K562 (cell line): ENCODE results near the gene TFDP1. TPM values are rescaled to one million over a fixed set of nuclear protein-coding genes. Genes with fewer than 3 reads are reported as not detected.

Source experiments
- ATAC-seq: fragments of 200-7000 bp; cut with Tn5 transposase; 3 replicates; pipeline ENCODE4 v1.9.1; 2020; ENCODE audit warnings: moderate library complexity
- BruUV-seq: library from RNA; stranded (reverse); fragments of 400-500 nt; replicated peaks from 2 replicates; lab custom pipeline; 2021; lab: Mats Ljungman, UMichigan
- CTCF ChIA-PET: fragments of 300-600 bp; formaldehyde crosslinking; extraction: SDS; loops from one replicate; lab custom pipeline; 2021; ENCODE audit warnings: low intra/inter-chr PET ratio; lab: Yijun Ruan, JAX
- POLR2A ChIA-PET: fragments of 300-600, 350-650 bp; sonication (Branson Sonifier 250); formaldehyde crosslinking; extraction: SDS; loops from one replicate; lab custom pipeline; 2021; ENCODE audit warnings: antibody characterized with exemption, inconsistent platforms; lab: Yijun Ruan, JAX
- DNase-seq, 4 experiments: peaks; one replicate each; pipeline versions ENCODE4 v3.0.0 to v3.0.0-alpha.2; 2011 to 2018; ENCODE audit warnings: low spot score in 3 of 4, mixed read lengths in 3 of 4; ENCODE audit errors: extremely low read depth in 1 of 4
- FAIRE-seq: peaks from 2 replicates; lab custom pipeline; 2011; peaks lifted over from hg19 to GRCh38; lab: Jason Lieb, UNC
- H2AFZ ChIP-seq: 2 replicates; pipeline ENCODE4 v1.6.0; 2011; ENCODE audit warnings: low read depth, low read length, control low read depth, inconsistent platforms
- H3K27ac ChIP-seq: fragments of 200-600 bp; 3 replicates; pipeline ENCODE4 v1.8.0; 2011; ENCODE audit warnings: low read depth, mild to moderate bottlenecking, control low read depth, inconsistent platforms, low read length, moderate library complexity, mixed read lengths; ENCODE audit errors: extremely low read depth
- H3K27me3 ChIP-seq, 2 experiments: fragments of 300-600 bp in 1 of 2; 2 replicates in 1 of 2; 3 replicates in 1 of 2; pipeline versions ENCODE4 v1.6.0 to v1.8.0; 2011; ENCODE audit warnings: inconsistent platforms in 2 of 2, low read length in 2 of 2, mild to moderate bottlenecking in 1 of 2, mixed read lengths in 1 of 2, moderate library complexity in 1 of 2; ENCODE audit not compliant: control insufficient read depth in 2 of 2, insufficient read depth in 2 of 2
- H3K36me3 ChIP-seq: fragments of 300-600 bp; 3 replicates; pipeline ENCODE4 v1.8.0; 2011; ENCODE audit warnings: mild to moderate bottlenecking, low read length, inconsistent platforms; ENCODE audit not compliant: control insufficient read depth, insufficient read depth
- H3K4me1 ChIP-seq, 2 experiments: fragments of 200-600 bp in 1 of 2; replicated peaks in 1 of 2; 2 replicates in 1 of 2; 3 replicates in 1 of 2; pipeline versions ENCODE4 v1.5.1 to v1.8.0; 2011; ENCODE audit warnings: inconsistent platforms in 2 of 2, low read length in 2 of 2, mild to moderate bottlenecking in 1 of 2, mixed read lengths in 1 of 2, moderate library complexity in 1 of 2; ENCODE audit not compliant: control insufficient read depth in 2 of 2, insufficient read depth in 2 of 2
- H3K4me2 ChIP-seq: 2 replicates; pipeline ENCODE4 v1.6.1; 2011; ENCODE audit warnings: low read length, control low read depth, inconsistent platforms, mixed read lengths; ENCODE audit not compliant: insufficient read depth
- H3K4me3 ChIP-seq: fragments of 200-600 bp; sonication (generic), shearing (Covaris generic); 2 replicates; pipeline ENCODE4 v1.5.1; 2016; ENCODE audit warnings: control low read depth, inconsistent platforms
- H3K79me2 ChIP-seq: fragments of 200-600 bp; 3 replicates; pipeline ENCODE4 v1.8.0; 2011; ENCODE audit warnings: low read length, inconsistent platforms; ENCODE audit not compliant: control insufficient read depth, insufficient read depth
- H3K9ac ChIP-seq, 2 experiments: 2 replicates each; pipeline versions ENCODE4 v1.6.0 to v1.6.1; 2011; ENCODE audit warnings: low read depth in 2 of 2, low read length in 2 of 2, control low read depth in 1 of 2, inconsistent platforms in 1 of 2, mild to moderate bottlenecking in 1 of 2, mixed read lengths in 1 of 2; ENCODE audit not compliant: insufficient read depth in 1 of 2
- H3K9me1 ChIP-seq: one replicate; pipeline ENCODE4 v1.6.0; 2011; ENCODE audit warnings: inconsistent platforms, mild to moderate bottlenecking, low read length, moderate library complexity; ENCODE audit not compliant: control insufficient read depth, insufficient read depth
- H3K9me3 ChIP-seq: replicated peaks from 2 replicates; pipeline ENCODE4 v1.5.1; 2011; ENCODE audit warnings: low read depth, low read length, inconsistent platforms; ENCODE audit not compliant: control insufficient read depth, insufficient read depth
- H4K20me1 ChIP-seq: replicated peaks from 2 replicates; pipeline ENCODE4 v1.6.1; 2011; ENCODE audit warnings: low read length, inconsistent platforms, mixed read lengths; ENCODE audit not compliant: control insufficient read depth, insufficient read depth
- ELF2 ChIP-seq: fragments of 250-450 bp; sonication (Bioruptor Pico); IDR thresholded peaks from 2 replicates; pipeline ENCODE4 v1.5.0; 2021; ENCODE audit warnings: mild to moderate bottlenecking
- HMG20A ChIP-seq: fragments of 450-650 bp; formaldehyde crosslinking; conservative IDR thresholded peaks from 2 replicates; pipeline ENCODE4 v1.4.0; 2020; ENCODE audit warnings: mild to moderate bottlenecking, mixed read lengths
- RFX1 ChIP-seq: fragments of 450-650 bp; IDR thresholded peaks from 2 replicates; pipeline ENCODE4 v1.6.1; 2016; ENCODE audit warnings: mild to moderate bottlenecking, moderate library complexity
- THRAP3 ChIP-seq: fragments of 450-650 bp; IDR thresholded peaks from 2 replicates; pipeline ENCODE4 v1.6.1; 2016; ENCODE audit warnings: mild to moderate bottlenecking, inconsistent platforms, borderline replicate concordance
- XRCC4 ChIP-seq: IDR thresholded peaks from one replicate; pipeline ENCODE4 v1.6.1; 2011; ENCODE audit not compliant: insufficient read depth, insufficient read length; ENCODE audit errors: extremely low read depth
- ZBTB17 ChIP-seq: fragments of 450-650 bp; formaldehyde crosslinking; IDR thresholded peaks from 2 replicates; pipeline ENCODE4 v1.4.0; 2020; ENCODE audit warnings: mild to moderate bottlenecking
- ZKSCAN8 ChIP-seq: fragments of 200-800 bp; sonication (Bioruptor generic); IDR thresholded peaks from 2 replicates; pipeline ENCODE4 v1.6.1; 2016; ENCODE audit warnings: missing genetic modification characterization, missing compliant biosample characterization
- WGBS: fragments of 100-300 bp; shearing (Covaris generic); methylation state at CpG from one replicate; pipeline ENCODE4 v1.1.6; 2016; ENCODE audit warnings: low coverage, mixed read lengths; ENCODE audit not compliant: insufficient coverage; ENCODE audit errors: missing lambda C conversion rate; 5-methylcytosine and 5-hydroxymethylcytosine counted together
- in situ Hi-C: fragments of 300-500 bp; cut with MboI; formaldehyde crosslinking; loops from 4 replicates; pipeline ENCODE4 v1.15.0; 2018; ENCODE audit warnings: inconsistent platforms, mixed read lengths
- intact Hi-C: fragments of 100-400 bp; cut with micrococcal nuclease; formaldehyde crosslinking; loops from 2 replicates; pipeline ENCODE4 v1.14.2; 2022
- polyA plus RNA-seq, 8 experiments: library from polyadenylated mRNA; depleted of rRNA in 4 of 8; stranded (reverse) in 5 of 8; unstranded in 3 of 8; fragments of >200 nt; fragmentation: Nextera tagmentation in 2 of 8; fragmentation: Illumina TruSeq in 1 of 8; extraction: Ambion mirVana in 2 of 8; extraction: Trizol in 1 of 8; gene quantifications; 2 replicates each; pipeline versions ENCODE4 v1.2.1 to v1.2.3, GENCODE V29; 2011 to 2014; ENCODE audit warnings: inconsistent platforms in 1 of 8, missing spikeins in 1 of 8
- total RNA-seq, 7 experiments: library from RNA; depleted of rRNA in 6 of 7; stranded (reverse); fragments of >200 nt in 6 of 7; fragmentation: Illumina TruSeq in 2 of 7; extraction: Trizol in 2 of 7; gene quantifications; 2 replicates each; pipeline versions ENCODE4 v1.2.1 to v1.2.3, GENCODE V29; 2011 to 2021; ENCODE audit warnings: low replicate concordance in 1 of 7
- TF ChIP-seq, protein P1 (sequence below): fragments of 200-800 bp; sonication (Bioruptor generic); IDR thresholded peaks from 2 replicates; pipeline ENCODE4 v1.6.1; 2017; ENCODE audit warnings: missing genetic modification characterization, missing compliant biosample characterization
- TF ChIP-seq, protein P2 (sequence below): sonication (generic); formaldehyde crosslinking; IDR thresholded peaks from 2 replicates; pipeline ENCODE4 v1.8.1; 2023; ENCODE audit warnings: mild to moderate bottlenecking, missing genetic modification reagents

Gene TFDP1
- total and polyA plus RNA-seq, 9 of the 15 experiments (the other 6 are each of a cell fraction or from before 2014, with no cell fraction given), result 33.8 to 145 (median 69.1) TPM

DNA sequence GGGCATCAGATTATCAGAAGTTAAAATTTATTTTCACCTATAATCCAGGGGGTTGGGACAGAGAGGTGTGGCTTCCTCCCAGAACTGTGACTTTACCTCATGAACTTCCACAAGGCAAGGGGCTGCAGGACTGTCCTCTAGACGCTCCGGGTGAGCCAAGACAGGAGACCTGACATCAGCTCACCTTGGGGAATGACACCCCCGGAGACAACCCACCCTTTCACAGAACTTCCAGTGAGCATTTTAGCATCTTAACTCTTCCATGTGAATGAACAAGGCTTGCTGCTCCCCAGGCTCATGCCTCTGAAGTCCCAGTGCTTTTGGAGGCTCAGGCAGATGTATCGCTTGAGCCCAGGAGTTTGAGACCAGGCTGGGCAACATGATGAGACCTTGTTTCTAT lies 29.4 kb upstream of the TFDP1 start:
- FAIRE-seq (no peak), DNase-seq (no peak), ATAC-seq (no peak)
- ChIA-PET CTCF (no interaction called here), POLR2A (no interaction called here)
- Histone ChIP-seq H3K9me1 (no peaks in the 10 kb centered on the region), H3K4me3 (no peak overlapping the region), H3K36me3 (peaks cover 9% of the 10 kb centered on the region; the same call in 1 of the 3 replicates), H3K27me3 (no peaks in the 10 kb centered on the region), H4K20me1 (no peaks in the 10 kb centered on the region; the same call in 1 of the 2 replicates), H3K27ac (no peak overlapping the region), H3K79me2 (no peaks in the 10 kb centered on the region), H3K4me2 (no peak overlapping the region), H2AFZ (no peak overlapping the region), H3K9me3 (no peaks in the 10 kb centered on the region), H3K4me1 (no peaks in the 10 kb centered on the region; a peak in 1 of 5 replicates), H3K9ac (no peak overlapping the region)
- intact Hi-C loops, result no loop called here
- in situ Hi-C loops, result no loop called here
- TF ChIP-seq HMG20A (CRISPR knock-in tag) (no peak), RFX1 (no peak), ZBTB17 (CRISPR knock-in tag) (no peak), THRAP3 (no peak), XRCC4 (no peak), ZKSCAN8 (CRISPR knock-in tag) (no peak), ELF2 (CRISPR knock-in tag) (no peak)
- TF ChIP-seq, protein P1, sequence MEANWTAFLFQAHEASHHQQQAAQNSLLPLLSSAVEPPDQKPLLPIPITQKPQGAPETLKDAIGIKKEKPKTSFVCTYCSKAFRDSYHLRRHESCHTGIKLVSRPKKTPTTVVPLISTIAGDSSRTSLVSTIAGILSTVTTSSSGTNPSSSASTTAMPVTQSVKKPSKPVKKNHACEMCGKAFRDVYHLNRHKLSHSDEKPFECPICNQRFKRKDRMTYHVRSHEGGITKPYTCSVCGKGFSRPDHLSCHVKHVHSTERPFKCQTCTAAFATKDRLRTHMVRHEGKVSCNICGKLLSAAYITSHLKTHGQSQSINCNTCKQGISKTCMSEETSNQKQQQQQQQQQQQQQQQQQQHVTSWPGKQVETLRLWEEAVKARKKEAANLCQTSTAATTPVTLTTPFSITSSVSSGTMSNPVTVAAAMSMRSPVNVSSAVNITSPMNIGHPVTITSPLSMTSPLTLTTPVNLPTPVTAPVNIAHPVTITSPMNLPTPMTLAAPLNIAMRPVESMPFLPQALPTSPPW (CRISPR knock-in tag), result no peak
- TF ChIP-seq, protein P2, sequence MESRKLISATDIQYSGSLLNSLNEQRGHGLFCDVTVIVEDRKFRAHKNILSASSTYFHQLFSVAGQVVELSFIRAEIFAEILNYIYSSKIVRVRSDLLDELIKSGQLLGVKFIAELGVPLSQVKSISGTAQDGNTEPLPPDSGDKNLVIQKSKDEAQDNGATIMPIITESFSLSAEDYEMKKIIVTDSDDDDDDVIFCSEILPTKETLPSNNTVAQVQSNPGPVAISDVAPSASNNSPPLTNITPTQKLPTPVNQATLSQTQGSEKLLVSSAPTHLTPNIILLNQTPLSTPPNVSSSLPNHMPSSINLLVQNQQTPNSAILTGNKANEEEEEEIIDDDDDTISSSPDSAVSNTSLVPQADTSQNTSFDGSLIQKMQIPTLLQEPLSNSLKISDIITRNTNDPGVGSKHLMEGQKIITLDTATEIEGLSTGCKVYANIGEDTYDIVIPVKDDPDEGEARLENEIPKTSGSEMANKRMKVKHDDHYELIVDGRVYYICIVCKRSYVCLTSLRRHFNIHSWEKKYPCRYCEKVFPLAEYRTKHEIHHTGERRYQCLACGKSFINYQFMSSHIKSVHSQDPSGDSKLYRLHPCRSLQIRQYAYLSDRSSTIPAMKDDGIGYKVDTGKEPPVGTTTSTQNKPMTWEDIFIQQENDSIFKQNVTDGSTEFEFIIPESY (CRISPR knock-in tag), result no peak
- WGBS, result 68% methylated on average over 4 of the region's 4 CpGs
- no TSS peak for BruUV-seq
